ENCODE measurements around the gene ADD2.

The ADD2 gene, protein sequence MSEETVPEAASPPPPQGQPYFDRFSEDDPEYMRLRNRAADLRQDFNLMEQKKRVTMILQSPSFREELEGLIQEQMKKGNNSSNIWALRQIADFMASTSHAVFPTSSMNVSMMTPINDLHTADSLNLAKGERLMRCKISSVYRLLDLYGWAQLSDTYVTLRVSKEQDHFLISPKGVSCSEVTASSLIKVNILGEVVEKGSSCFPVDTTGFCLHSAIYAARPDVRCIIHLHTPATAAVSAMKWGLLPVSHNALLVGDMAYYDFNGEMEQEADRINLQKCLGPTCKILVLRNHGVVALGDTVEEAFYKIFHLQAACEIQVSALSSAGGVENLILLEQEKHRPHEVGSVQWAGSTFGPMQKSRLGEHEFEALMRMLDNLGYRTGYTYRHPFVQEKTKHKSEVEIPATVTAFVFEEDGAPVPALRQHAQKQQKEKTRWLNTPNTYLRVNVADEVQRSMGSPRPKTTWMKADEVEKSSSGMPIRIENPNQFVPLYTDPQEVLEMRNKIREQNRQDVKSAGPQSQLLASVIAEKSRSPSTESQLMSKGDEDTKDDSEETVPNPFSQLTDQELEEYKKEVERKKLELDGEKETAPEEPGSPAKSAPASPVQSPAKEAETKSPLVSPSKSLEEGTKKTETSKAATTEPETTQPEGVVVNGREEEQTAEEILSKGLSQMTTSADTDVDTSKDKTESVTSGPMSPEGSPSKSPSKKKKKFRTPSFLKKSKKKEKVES

GRCh38 chr2:70767699-70768589 lies at the start of gene ADD2:
Gene ADD2 (minus strand): TSS chr2:70768200. CDS start chr2:70706408, 61,792 bp downstream.
- CTCF ChIA-PET, result interaction anchor here (0.5 to 1.7 kb wide), 11 partner anchors 9 to 111 kb away, joined by 3 to 12 read pairs (median 4); no protein-coding TSS in a partner anchor
- POLR2A ChIA-PET, result interaction anchor here (0.7 to 1.6 kb wide), 8 partner anchors 9 to 474 kb away, joined by 3 to 7 read pairs (median 4); partner anchors contain the start of gene SNRPG
- peak; percentile 82 for DNase-seq (ENCODE audit: extremely low spot score)
- peak; percentile 62; the same call in 1 of the 2 replicates for TF ChIP-seq L3MBTL2 (conservative IDR thresholded peaks at IDR 0.05)
- TF ChIP-seq CTBP1 (IDR thresholded peaks at IDR 0.05; ENCODE audit: borderline replicate concordance), result no peak
- no peak for TF ChIP-seq FOXA1 (IDR thresholded peaks at IDR 0.05)

DNA sequence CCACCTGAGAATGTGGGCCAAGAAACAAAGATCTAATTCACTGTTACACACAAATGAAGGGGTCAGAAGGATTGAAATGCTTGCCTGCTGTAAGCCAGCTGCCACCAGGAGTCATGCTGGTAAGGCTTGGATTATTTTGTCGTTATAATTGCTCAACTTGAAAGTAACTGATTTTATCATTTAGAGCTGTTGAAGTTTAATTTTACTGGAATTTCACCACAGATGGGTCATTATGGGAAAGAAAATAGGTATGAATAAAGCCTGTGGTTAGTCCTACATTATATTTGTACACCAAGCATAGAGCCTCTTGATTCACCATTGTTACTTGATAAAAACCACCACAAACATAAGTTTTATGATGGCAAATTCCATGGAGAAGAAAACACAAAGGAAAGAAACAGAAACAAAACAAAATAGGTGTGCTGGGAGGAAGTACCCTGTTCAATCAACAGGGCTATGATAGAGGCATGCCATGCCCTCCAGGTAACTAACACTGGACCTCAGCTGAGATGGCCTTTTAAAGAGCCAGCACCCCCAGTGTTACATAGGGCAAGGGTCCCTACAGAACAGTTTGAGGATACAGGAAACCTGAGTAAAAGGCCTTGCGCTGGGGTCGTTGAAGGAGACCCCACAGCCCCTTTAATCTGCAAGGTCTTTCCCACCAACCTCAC lies 49.4 kb upstream of the ADD2 start:
- CTCF ChIA-PET, result no interaction called here
- POLR2A ChIA-PET, result no interaction called here
- TF ChIP-seq TARDBP (IDR thresholded peaks at IDR 0.05) (no peak), FOXA1 (IDR thresholded peaks at IDR 0.05) (no peak), ELF4 (IDR thresholded peaks at IDR 0.05) (no peak), SP1 (IDR thresholded peaks at IDR 0.05) (no peak), FOXM1 (IDR thresholded peaks at IDR 0.05; ENCODE audit: borderline replicate concordance) (no peak), FOXK2 (IDR thresholded peaks at IDR 0.05) (no peak), NFRKB (IDR thresholded peaks at IDR 0.05) (no peak), SUZ12 (IDR thresholded peaks at IDR 0.05) (no peak), ZNF384 (IDR thresholded peaks at IDR 0.05) (no peak), ARNT (IDR thresholded peaks at IDR 0.05) (no peak), LEF1 (IDR thresholded peaks at IDR 0.05; ENCODE audit: borderline replicate concordance) (no peak)
- TF ChIP-seq, protein P1, sequence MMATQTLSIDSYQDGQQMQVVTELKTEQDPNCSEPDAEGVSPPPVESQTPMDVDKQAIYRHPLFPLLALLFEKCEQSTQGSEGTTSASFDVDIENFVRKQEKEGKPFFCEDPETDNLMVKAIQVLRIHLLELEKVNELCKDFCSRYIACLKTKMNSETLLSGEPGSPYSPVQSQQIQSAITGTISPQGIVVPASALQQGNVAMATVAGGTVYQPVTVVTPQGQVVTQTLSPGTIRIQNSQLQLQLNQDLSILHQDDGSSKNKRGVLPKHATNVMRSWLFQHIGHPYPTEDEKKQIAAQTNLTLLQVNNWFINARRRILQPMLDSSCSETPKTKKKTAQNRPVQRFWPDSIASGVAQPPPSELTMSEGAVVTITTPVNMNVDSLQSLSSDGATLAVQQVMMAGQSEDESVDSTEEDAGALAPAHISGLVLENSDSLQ (IDR thresholded peaks at IDR 0.05), result no peak
- no peak for DNase-seq (ENCODE audit: extremely low spot score)

DNA sequence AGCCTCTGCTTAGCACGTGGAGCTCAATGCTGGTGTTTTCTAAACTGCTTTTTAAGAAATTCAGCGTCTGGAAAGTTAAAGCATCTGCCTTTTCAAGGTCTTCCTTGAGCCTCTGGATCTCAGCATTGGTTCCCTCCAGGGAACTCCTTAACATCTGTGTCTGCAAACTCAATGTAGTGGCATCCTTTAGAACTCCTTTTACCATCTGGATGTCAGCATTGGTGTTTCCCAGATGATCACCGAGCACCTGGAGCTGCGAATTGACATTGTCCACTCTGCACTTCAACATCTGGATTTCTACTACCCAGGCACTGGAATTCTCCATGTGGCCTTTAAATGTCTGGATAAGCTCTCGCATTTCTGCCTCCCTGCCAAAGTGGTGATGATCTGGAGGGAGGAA lies 48.7 kb upstream of the ADD2 start:
- CTCF ChIA-PET, result no interaction called here
- no peak for TF ChIP-seq TARDBP (IDR thresholded peaks at IDR 0.05)
- TF ChIP-seq FOXM1 (IDR thresholded peaks at IDR 0.05; ENCODE audit: borderline replicate concordance), result no peak
- no peak for TF ChIP-seq FOXK2 (IDR thresholded peaks at IDR 0.05)
- no peak for TF ChIP-seq SUZ12 (IDR thresholded peaks at IDR 0.05)
- no peak for TF ChIP-seq ELF4 (IDR thresholded peaks at IDR 0.05)
- TF ChIP-seq HDGF (IDR thresholded peaks at IDR 0.05; ENCODE audit: borderline replicate concordance), result no peak
- no peak for TF ChIP-seq ARNT (IDR thresholded peaks at IDR 0.05)
- no peak for TF ChIP-seq CTBP1 (IDR thresholded peaks at IDR 0.05; ENCODE audit: borderline replicate concordance)
- TF ChIP-seq ZNF384 (IDR thresholded peaks at IDR 0.05), result no peak
- no peak for TF ChIP-seq LEF1 (IDR thresholded peaks at IDR 0.05; ENCODE audit: borderline replicate concordance)
- no peak for TF ChIP-seq BHLHE40 (IDR thresholded peaks at IDR 0.05; ENCODE audit: borderline replicate concordance)
- no peak for TF ChIP-seq L3MBTL2 (conservative IDR thresholded peaks at IDR 0.05)
- no peak for TF ChIP-seq FOXA1 (IDR thresholded peaks at IDR 0.05)
- no peak for TF ChIP-seq SP1 (IDR thresholded peaks at IDR 0.05)
- TF ChIP-seq, protein P1 (IDR thresholded peaks at IDR 0.05), result no peak
- TF ChIP-seq NFRKB (IDR thresholded peaks at IDR 0.05), result no peak
- no peak for DNase-seq (ENCODE audit: extremely low spot score)
- POLR2A ChIA-PET, result no interaction called here

DNA sequence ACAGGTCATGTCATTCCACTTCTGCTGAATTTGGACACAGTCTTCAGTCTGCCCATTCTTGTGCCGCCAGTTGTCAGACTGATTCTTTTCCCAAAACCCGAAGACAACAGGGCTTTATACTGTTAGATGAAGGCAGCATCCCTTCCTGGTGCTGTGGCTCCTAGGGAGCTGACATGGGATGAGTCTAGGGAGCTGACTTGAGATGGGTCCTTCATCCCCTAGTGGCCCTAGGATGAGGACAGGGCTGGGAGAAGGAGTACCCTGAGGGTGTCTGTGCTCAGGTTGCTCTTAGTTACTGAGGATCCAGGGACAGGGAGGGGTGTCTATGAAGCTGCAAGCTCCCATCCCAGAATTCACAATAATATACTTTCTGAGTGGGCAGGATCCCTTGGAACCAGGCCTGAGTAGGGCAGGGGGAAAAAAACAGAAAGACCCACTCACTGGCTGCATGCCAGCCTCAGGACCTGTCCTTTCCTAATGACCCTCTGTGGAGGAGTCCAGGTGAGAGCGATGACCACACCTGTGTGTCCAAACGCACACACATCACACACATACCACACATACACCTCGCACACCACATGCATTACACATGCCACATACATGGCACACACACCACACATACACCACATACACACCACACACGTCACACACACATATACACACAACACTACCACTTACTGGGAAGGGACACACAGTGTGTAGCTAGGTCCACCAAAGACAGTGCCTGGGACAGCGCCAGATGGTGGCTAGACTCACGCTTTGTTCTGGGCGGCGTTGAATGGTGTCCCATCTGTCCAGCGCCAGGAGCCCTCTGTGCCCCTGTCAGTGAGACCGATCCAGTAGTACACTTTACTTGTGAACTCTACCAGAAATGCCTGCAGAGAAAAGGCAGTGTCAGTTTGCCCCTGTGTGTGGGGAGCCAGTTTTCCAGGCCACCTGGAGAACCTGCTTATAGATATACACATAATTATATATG lies 41.3 kb upstream of the ADD2 start:
- DNase-seq (ENCODE audit: extremely low spot score), result no peak
- ChIA-PET CTCF (no interaction called here), POLR2A (no interaction called here)
- TF ChIP-seq LEF1 (IDR thresholded peaks at IDR 0.05; ENCODE audit: borderline replicate concordance), result no peak
- TF ChIP-seq CTBP1 (IDR thresholded peaks at IDR 0.05; ENCODE audit: borderline replicate concordance), result no peak
- no peak for TF ChIP-seq FOXK2 (IDR thresholded peaks at IDR 0.05)
- TF ChIP-seq HDGF (IDR thresholded peaks at IDR 0.05; ENCODE audit: borderline replicate concordance), result no peak
- TF ChIP-seq BHLHE40 (IDR thresholded peaks at IDR 0.05; ENCODE audit: borderline replicate concordance), result no peak
- no peak for TF ChIP-seq TARDBP (IDR thresholded peaks at IDR 0.05)
- TF ChIP-seq NFRKB (IDR thresholded peaks at IDR 0.05), result no peak
- TF ChIP-seq SUZ12 (IDR thresholded peaks at IDR 0.05), result no peak
- TF ChIP-seq, protein P1 (IDR thresholded peaks at IDR 0.05), result no peak
- TF ChIP-seq ZNF384 (IDR thresholded peaks at IDR 0.05), result no peak
- no peak for TF ChIP-seq L3MBTL2 (conservative IDR thresholded peaks at IDR 0.05)
- no peak for TF ChIP-seq FOXM1 (IDR thresholded peaks at IDR 0.05; ENCODE audit: borderline replicate concordance)
- TF ChIP-seq ARNT (IDR thresholded peaks at IDR 0.05), result no peak
